OCI-M1 (cell line): Measurements from ENCODE around the gene RAP1GAP2.

Experiments
- DNase-seq: peaks from one replicate; lab custom pipeline; 2025; lab: John Stamatoyannopoulos, UW

Gene RAP1GAP2

DNA sequence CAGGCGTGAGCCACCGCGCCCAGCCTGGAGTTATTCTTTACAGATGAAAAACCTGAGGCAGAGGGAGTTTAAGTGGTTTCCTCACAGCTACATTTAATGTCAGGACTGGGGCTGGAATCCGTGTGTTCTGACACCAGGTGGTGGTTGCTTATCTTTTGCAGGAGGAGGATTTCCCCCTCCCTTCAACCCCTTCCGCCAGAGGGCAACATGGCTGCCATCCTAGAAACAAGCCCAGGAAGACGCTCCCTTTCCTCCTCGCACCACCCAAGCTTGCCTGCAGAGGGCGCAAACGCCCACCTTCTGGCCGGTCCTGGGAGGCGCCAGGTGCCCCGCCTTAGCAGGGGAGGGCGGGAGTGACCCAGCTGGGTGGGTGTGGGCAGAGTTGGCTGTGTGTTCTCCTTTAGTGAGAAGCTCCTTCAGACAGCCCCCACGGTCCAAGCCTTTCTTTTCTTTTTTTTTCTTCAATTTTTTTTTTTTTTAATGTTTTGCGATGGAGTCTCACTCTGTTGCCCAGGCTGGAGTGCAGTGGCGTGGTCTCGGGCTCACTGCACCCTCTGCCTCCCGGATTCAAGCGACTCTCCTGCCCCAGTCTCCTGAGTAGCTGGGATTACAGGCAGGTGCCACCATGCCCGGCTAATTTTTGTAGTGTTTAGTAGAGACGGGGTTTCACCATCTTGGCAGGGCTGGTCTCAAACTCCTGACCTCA is 9.9 kb upstream of the RAP1GAP2 start:
- peak; percentile 97 for DNase-seq

GRCh38 chr17:2789700-2790099 is 6.5 kb upstream of the RAP1GAP2 start:
- peak; percentile 43 for DNase-seq

DNA sequence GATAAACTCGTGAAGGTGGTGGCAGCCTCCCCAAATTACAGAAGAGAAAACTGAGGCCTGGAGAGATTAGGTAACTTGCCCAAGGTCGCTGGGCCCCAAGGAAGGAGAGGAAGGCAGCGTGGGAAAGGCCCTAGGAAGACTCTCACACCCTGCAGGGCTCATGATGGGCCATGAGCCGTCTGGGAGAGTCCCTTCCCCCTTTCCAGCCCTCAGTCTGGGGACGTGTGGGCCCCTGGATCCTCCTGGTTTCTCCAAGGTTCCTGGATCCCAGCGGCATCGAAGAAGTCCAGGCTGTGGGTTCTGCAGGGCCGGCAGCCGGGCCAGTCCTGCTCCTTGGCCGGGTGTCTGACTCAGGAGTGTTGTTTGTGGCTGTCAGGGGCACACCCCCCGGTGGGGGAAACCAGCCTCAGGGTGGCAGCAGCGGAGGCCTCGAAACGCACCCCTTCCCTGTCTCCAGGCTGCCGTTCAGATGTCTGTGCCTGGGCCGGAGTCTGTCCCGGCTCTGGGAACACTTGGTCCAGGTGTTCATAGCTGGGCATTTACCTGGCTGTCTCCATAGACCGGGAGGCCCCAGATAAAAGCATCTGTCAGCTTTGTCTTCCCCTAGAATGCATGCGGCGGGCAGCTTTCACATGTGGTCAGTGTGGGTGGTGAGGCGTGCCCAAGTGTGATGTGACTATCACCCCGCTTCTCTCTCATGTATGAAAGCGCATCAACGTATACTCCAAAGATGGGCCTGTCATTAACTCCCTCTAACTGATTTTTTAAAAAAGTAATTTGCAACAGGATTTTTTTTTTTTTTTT is 3.7 kb upstream of the RAP1GAP2 start:
- no peak for DNase-seq

DNA sequence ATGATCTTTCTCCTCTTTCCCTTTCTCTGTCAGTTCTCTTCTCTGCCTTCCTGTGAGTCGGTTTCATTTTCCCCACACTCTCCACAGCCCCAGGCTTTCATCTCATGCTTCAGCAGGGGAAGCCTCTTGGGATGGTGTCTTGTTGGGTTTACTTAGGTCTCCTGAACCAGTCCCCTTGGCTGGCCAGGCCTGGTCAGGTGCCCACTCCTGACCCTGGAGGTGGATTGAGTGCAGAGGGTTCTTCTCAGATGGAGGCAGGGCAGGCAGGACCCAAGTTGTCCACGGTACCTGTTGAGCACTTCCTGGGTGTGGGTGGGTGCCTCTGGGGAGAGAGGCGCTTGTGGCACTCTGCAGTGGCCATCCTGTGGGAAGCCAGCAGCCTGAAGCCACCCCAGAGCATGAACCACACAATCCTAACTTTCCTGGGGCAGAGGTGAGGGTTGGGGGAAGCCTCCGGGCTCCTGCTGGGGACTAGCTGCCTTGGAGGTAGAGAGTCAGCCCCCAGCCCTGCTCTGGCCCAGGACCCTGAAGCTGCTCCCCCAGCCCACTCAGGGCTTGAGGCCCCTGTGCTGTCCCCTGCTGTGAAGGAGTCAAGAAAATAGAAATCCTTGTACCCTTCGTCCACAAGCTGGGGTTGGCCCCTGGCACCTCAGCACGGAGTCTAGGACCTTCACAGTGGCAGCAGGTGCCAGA is 2.0 kb upstream of the RAP1GAP2 start:
- peak; percentile 23 for DNase-seq

DNA sequence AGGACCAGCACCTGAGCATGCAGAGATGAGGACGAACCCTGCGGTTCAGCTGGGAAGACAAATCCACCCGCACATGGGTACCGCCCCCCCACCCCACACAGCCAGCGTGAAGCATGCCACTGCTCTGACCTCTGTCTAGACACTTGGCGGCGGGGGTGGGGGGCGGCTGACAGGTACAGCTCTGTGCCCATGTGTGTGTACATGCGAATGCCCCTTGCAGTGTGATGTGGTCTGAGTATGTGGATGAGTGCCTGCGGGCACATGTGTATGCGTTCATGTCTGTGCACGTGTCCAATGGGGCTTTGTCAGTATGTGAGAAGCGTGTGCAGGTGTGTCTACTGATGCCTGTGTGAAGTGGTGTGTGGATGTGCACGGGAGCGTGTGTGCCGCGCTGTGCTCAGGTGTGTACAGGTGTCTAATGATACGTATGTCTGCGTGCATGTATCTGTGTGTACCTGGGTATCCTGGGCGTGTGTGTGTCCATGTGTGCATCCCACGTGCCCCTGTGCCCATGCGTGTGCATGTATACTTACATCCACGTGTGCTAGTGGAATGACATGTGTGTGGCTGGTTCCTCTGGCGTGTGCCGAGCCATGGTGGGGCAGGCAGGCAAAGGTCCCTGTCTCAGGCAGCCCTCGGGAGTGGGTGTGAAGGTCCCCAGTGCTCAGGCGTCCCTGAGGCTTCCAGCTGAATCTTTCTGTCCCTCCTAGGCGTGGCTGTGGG is 636 bp upstream of the RAP1GAP2 start:
- no peak for DNase-seq

GRCh38 chr17:2797226-2797625 is 988 bp downstream of the RAP1GAP2 start:
- no peak for DNase-seq

- DNase-seq, result no peak
Observed at GRCh38 chr17:2797637-2798036, 1.4 kb downstream of the RAP1GAP2 start.

GRCh38 chr17:2798188-2798587 is 1.9 kb downstream of the RAP1GAP2 start:
- DNase-seq, result no peak

- no peak for DNase-seq
Observed at GRCh38 chr17:2798678-2799077, 2.4 kb downstream of the RAP1GAP2 start.

DNA sequence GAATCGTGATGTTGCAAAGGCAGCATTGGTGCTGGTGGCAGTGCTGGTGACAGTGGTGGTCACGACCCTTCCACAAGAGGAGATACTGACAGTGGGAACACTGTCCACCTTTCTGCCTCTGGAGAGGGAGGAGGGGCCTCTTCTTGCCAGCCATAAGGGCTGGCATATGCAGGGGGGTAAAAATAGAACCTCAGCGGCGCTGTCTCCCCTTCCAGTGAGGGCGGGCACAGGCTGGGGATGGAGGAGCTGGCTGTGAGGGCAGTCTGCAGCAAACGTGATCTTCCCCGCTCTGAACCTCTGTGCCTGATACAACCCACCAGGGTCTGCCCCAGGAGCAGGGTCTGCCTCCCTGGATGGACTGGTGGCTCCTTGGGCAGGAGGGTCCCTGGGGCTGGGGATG is 3.4 kb downstream of the RAP1GAP2 start:
- DNase-seq, result no peak

- no peak for DNase-seq
Observed at GRCh38 chr17:2800367-2800766, 4.1 kb downstream of the RAP1GAP2 start.

DNA sequence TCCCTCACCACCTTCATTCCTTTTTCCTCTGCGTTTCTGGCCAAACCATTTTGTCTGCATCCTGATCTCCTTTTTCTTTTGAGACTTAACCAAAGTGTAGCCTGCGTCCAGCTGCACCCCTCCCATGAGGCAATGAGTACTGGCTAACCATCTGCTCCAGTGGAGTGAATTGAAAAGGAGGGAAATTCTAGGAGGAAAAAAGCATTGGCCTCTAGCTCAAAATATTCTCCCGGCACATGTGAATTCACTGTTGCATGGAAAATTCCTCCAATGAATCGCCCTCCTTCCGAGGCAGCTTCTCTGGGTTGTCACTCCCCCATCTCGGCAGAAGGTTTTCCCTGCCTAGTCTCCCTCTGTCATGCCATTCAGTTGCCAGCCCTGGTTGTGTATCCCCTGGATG is 5.6 kb downstream of the RAP1GAP2 start:
- no peak for DNase-seq

- no peak for DNase-seq
Observed at GRCh38 chr17:2802574-2802973, 6.3 kb downstream of the RAP1GAP2 start.

GRCh38 chr17:2803386-2803785 is 7.1 kb downstream of the RAP1GAP2 start:
- no peak for DNase-seq

- DNase-seq, result no peak
Observed at GRCh38 chr17:2803971-2804370, 7.7 kb downstream of the RAP1GAP2 start.

DNA sequence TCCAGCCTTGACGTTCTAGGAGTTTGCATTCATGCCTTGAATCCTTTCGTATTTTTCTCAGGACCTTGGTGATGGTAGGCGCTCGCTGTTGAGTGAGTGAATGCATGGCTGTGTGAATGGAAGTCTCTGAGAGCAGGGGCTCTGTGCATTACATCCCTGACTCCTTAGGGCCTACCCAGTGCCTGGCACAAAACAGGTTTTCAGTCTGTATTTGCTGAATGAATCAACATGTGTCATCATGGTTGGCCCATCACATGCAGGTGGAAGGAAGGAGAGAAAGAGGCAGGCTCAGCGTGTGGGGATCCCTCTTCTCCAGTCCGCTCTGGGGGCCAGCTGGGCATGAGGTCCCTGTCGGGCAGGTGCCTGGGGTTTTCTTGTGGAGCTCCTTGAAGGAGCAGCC is 8.7 kb downstream of the RAP1GAP2 start:
- DNase-seq, result no peak

DNA sequence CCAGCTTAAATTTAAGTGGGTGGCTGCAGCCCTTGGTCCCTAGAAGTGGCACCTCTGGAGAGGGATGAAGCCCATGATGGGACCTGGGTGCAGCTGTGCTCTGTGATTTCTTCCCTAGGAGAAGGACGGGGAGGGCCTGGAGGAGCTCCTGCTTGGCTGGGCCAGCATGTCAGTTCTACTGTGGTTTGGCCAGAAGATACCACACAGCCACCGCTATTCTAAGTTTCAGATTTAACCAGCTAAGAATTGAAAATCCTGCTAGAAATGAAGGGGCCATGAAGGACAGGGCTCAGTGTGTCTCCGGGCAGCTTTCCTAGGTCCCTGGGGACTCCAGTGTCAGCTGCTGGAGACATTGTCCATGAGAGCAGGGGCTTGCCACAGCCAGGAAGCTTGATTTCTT is 9.7 kb downstream of the RAP1GAP2 start:
- DNase-seq, result no peak

DNA sequence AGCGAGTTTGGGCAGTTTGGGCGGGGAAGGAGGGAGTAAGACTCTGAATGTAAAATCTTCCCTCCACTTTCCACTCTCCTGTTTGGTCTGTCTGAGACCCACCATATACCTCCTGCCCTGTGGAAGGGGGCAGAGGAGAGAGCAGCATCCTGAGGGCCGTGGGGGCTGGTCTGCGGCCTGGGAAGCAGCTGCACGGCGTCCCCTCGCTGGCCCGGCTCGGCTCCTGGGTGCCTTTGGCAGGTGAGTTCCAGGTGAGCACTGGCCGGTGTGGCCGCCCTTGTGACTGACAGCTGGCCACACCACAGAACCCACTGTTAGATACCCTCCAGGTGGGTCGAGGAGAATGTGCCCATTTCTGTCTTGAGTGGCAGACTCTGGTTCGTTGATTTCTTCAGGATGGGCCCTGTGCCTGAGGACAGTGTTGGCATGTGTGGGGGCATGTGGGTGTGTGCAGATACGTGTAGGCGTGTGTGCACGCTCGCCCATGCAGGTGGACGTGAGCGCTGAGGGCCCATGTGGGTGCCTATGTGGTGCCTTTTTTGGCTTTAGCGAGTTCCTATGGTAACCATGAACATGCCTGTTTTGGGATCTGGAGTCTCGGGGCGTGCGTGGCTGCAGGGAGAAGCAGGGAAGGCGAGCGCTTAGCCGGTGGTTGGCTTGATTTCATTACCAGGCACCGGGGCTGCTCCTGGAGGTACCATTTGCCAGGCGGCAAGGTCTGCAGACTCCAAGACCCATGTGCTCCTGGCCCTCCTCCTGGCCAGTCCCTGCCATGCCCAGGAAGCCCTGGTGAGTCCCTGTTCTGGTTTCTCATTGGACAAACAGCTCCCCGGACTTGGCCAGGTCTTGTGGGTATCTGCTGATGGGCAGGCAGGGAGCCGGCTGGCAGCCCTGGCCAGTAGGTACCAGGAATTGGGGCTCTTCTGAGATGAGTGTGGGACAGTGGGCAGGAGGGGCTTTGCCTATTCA is 12.4 kb downstream of the RAP1GAP2 start:
- DNase-seq, result no peak

DNA sequence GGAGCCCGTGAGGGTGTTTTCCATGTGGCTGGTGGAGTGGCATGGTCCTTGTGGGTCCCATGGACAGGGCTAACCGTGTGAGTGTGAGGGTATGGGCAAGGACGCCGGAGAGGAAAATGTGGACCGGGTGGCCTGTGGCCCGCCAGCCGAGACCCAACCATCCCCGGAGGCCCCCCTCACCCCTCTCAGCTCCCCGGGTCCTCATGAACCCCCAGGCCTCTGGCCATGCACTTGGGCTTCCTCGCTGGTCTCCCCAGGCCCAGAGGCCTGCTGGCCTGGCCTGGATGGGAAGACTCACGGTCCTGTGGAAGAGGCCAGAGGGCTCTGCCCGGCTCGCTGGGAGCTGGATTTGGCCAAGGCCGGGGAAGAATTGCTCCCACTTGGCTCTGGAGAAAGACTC is 13.1 kb downstream of the RAP1GAP2 start:
- no peak for DNase-seq

- no peak for DNase-seq
Observed at GRCh38 chr17:2814049-2814448, 17.8 kb downstream of the RAP1GAP2 start.
